MCF 10A (cell line): Measurements from ENCODE around the gene TMEM254. TPM values are rescaled to one million over a fixed set of nuclear protein-coding genes. Genes with fewer than 3 reads are reported as not detected.

Source experiments
- BruUV-seq: library from RNA; stranded (reverse); fragments of 400-500 nt; replicated peaks from 2 replicates; lab custom pipeline; 2021; lab: Mats Ljungman, UMichigan
- CTCF ChIA-PET: fragments of 300-600 bp; sonication (Branson Sonifier 250); formaldehyde crosslinking; extraction: SDS; loops from one replicate; lab custom pipeline; 2021; ENCODE audit warnings: antibody characterized with exemption, inconsistent platforms; lab: Yijun Ruan, JAX
- POLR2A ChIA-PET: fragments of 300-600, 350-650 bp; sonication (Branson Sonifier 250); formaldehyde crosslinking; extraction: SDS; loops from one replicate; lab custom pipeline; 2020; ENCODE audit warnings: antibody characterized with exemption, inconsistent platforms; lab: Yijun Ruan, JAX
- DNase-seq: peaks from one replicate; pipeline ENCODE4 v3.0.0-alpha.2; 2018; ENCODE audit not compliant: unreplicated experiment
- H3K27ac Mint-ChIP-seq: one replicate; pipeline ENCODE4 v1.8.0; 2022; ENCODE audit warnings: mild to moderate bottlenecking, low read depth, mixed read lengths; ENCODE audit not compliant: unreplicated experiment
- H3K27me3 Mint-ChIP-seq: one replicate; pipeline ENCODE4 v1.8.0; 2022; ENCODE audit warnings: mixed read lengths; ENCODE audit not compliant: insufficient read depth, unreplicated experiment
- H3K36me3 Mint-ChIP-seq: one replicate; pipeline ENCODE4 v1.8.0; 2022; ENCODE audit warnings: mild to moderate bottlenecking, moderate library complexity, mixed read lengths; ENCODE audit not compliant: insufficient read depth, unreplicated experiment
- H3K4me1 Mint-ChIP-seq: one replicate; pipeline ENCODE4 v1.8.0; 2022; ENCODE audit warnings: mixed read lengths; ENCODE audit not compliant: insufficient read depth, unreplicated experiment
- H3K4me3 Mint-ChIP-seq: one replicate; pipeline ENCODE4 v1.8.0; 2022; ENCODE audit warnings: mild to moderate bottlenecking, moderate library complexity, mixed read lengths; ENCODE audit not compliant: unreplicated experiment
- H3K9me3 Mint-ChIP-seq: one replicate; pipeline ENCODE4 v1.8.0; 2022; ENCODE audit warnings: mixed read lengths; ENCODE audit not compliant: unreplicated experiment
- CTCF ChIP-seq: fragments of 200-600 bp; IDR thresholded peaks from one replicate; pipeline ENCODE4 v1.8.0; 2022; ENCODE audit warnings: antibody characterized with exemption, mild to moderate bottlenecking; ENCODE audit not compliant: unreplicated experiment
- intact Hi-C: fragments of 100-400 bp; cut with micrococcal nuclease; formaldehyde crosslinking; loops from 2 replicates; pipeline ENCODE4 v1.14.1; 2022
- total RNA-seq: library from RNA; stranded (reverse); gene quantifications from 2 replicates; pipeline ENCODE4 v1.2.3, GENCODE V29; 2022

The TMEM254 gene
- total RNA-seq, 1 experiment from 2014 or later: 24.7 TPM

GRCh38 chr10:80104066-80104926 lies 25.8 kb downstream of the TMEM254 start:
- no peak overlapping the region for H3K27ac Mint-ChIP-seq
- BruUV-seq: no TSS peak
- ChIA-PET POLR2A (interaction anchor here (1.2 kb wide), 1 partner anchor 22 kb away, joined by 8 read pairs; no protein-coding TSS in a partner anchor), CTCF (interaction anchor here (0.7 to 1.3 kb wide), 3 partner anchors 39 to 116 kb away, joined by 3 to 6 read pairs (median 4); no protein-coding TSS in a partner anchor)
- no peak for DNase-seq
- no peaks in the 10 kb centered on the region for H3K27me3 Mint-ChIP-seq
- no peaks in the 10 kb centered on the region for H3K36me3 Mint-ChIP-seq
- no peak for TF ChIP-seq CTCF
- H3K9me3 Mint-ChIP-seq: peaks cover 8% of the 10 kb centered on the region
- intact Hi-C loops: no loop called here
- no peak overlapping the region for H3K4me3 Mint-ChIP-seq
- H3K4me1 Mint-ChIP-seq: no peaks in the 10 kb centered on the region

- no TSS peak for BruUV-seq
- no peak for DNase-seq
These were observed 30.2 kb downstream of the TMEM254 start for GRCh38 chr10:80108576-80109239.

GRCh38 chr10:80110986-80111385 lies 32.5 kb downstream of the TMEM254 start:
- no peak overlapping the region for H3K4me3 Mint-ChIP-seq
- BruUV-seq: no TSS peak
- intact Hi-C loops: no loop called here

More at GRCh38 chr10:80108576-80109239, 30.2 kb downstream of the TMEM254 start:
- no peak overlapping the region for H3K4me3 Mint-ChIP-seq
- no peak overlapping the region for H3K27ac Mint-ChIP-seq
- H3K27me3 Mint-ChIP-seq: no peaks in the 10 kb centered on the region
- no peak for TF ChIP-seq CTCF
- H3K4me1 Mint-ChIP-seq: no peaks in the 10 kb centered on the region
- intact Hi-C loops: no loop called here
- CTCF ChIA-PET: interaction anchor here (1.2 kb wide), 2 partner anchors 9 to 49 kb away, joined by 3 read pairs; no protein-coding TSS in a partner anchor
- peaks cover 8% of the 10 kb centered on the region for H3K9me3 Mint-ChIP-seq
- no peaks in the 10 kb centered on the region for H3K36me3 Mint-ChIP-seq
- POLR2A ChIA-PET: no interaction called here

More at GRCh38 chr10:80110986-80111385, 32.5 kb downstream of the TMEM254 start:
- ChIA-PET POLR2A (no interaction called here), CTCF (no interaction called here)
- peaks cover 8% of the 10 kb centered on the region for H3K9me3 Mint-ChIP-seq
- no peak for DNase-seq
- H3K4me1 Mint-ChIP-seq: no peaks in the 10 kb centered on the region
- H3K36me3 Mint-ChIP-seq: no peaks in the 10 kb centered on the region
- H3K27ac Mint-ChIP-seq: no peak overlapping the region
- no peaks in the 10 kb centered on the region for H3K27me3 Mint-ChIP-seq
- TF ChIP-seq CTCF: no peak
